Measurements from ENCODE around the gene RGL2. TPM values are rescaled to one million over a fixed set of nuclear protein-coding genes. Genes with fewer than 3 reads are reported as not detected.
A peak's percentile ranks its signal among the peaks of the same experiment; 100 is the strongest.
"Not testable (repeated sequence)": the region's sequence is repeated elsewhere in the genome, so short reads cannot be mapped to it uniquely, and the experiment has no call there.

RGL2 gene
- total RNA-seq, 4 donors from 2014 or later, result 53.7 to 83.0 (median 60.7) TPM

- Histone ChIP-seq H3K27ac (peak within 1 kb of the TSS; percentile 15 to 86 (median 82)), H3K9me3 (no peaks in the 10 kb centered on the region), H3K36me3 (peaks cover 0 to 75% of the 10 kb centered on the region in 2 donors), H3K4me3 (peak within 1 kb of the TSS; percentile 64 to 69), H3K4me1 (peaks cover 3 to 35% (median 14%) of the 10 kb centered on the region in 3 donors), H3K27me3 (no peaks in the 10 kb centered on the region)
- ATAC-seq, result peak; percentile 94
- 0% methylated on average over 10 to 13 of the region's 43 CpGs for WGBS, 2 donors (ENCODE audit: low coverage in 1 of 2)
- TF ChIP-seq CTCF (IDR thresholded peaks at IDR 0.05) (no peak), POLR2A (IDR thresholded peaks at IDR 0.05) (no peak), POLR2AphosphoS5 (IDR thresholded peaks at IDR 0.05) (peak; percentile 49), EP300 (IDR thresholded peaks at IDR 0.05) (no peak)
These were observed 9.6 kb downstream of the RGL2 start, which contains the start of the genes PFDN6 and WDR46 for GRCh38 chr6:33288921-33289783. Gene PFDN6 (plus strand): TSS chr6:33289601. CDS start chr6:33289857, 256 bp downstream. Gene WDR46 (minus strand): TSS chr6:33289239. CDS start chr6:33289170, 69 bp downstream.

GRCh38 chr6:33288141-33288920, 10.4 kb downstream of the RGL2 start:
- Histone ChIP-seq H3K27me3 (no peaks in the 10 kb centered on the region), H3K36me3 (peaks cover 0 to 75% of the 10 kb centered on the region in 2 donors), H3K9me3 (no peaks in the 10 kb centered on the region), H3K27ac (peak overlapping the region; percentile 3 to 86 (median 82)), H3K4me3 (peak overlapping the region; percentile 64 to 69), H3K4me1 (peaks cover 3 to 35% (median 14%) of the 10 kb centered on the region in 3 donors)
- WGBS, 2 donors (ENCODE audit: low coverage in 1 of 2), result 34 to 35% methylated on average over 4 to 7 of the region's 21 CpGs
- TF ChIP-seq POLR2A (IDR thresholded peaks at IDR 0.05) (no peak), POLR2AphosphoS5 (IDR thresholded peaks at IDR 0.05) (no peak), CTCF (IDR thresholded peaks at IDR 0.05) (no peak), EP300 (IDR thresholded peaks at IDR 0.05) (no peak)
- ATAC-seq, result peak; percentile 3

GRCh38 chr6:33286946-33287914, 11.5 kb downstream of the RGL2 start:
- 87 to 89% methylated on average over 12 to 14 of the region's 22 CpGs for WGBS, 2 donors (ENCODE audit: low coverage in 1 of 2)
- Histone ChIP-seq H3K36me3 (peaks cover 0 to 75% of the 10 kb centered on the region in 2 donors), H3K27ac (no peak overlapping the region), H3K27me3 (no peaks in the 10 kb centered on the region), H3K9me3 (no peaks in the 10 kb centered on the region), H3K4me3 (peak overlapping the region in 1 of 2 donors; percentile 69), H3K4me1 (peaks cover 3 to 35% (median 14%) of the 10 kb centered on the region in 3 donors)
- no peak for TF ChIP-seq EP300 (IDR thresholded peaks at IDR 0.05)
- TF ChIP-seq POLR2A (IDR thresholded peaks at IDR 0.05), result no peak
- ATAC-seq, result no peak

- H3K4me3 ChIP-seq, ATAC-seq, H3K27me3 ChIP-seq, H3K27ac ChIP-seq, H3K9me3 ChIP-seq: not testable (repeated sequence)
- peaks cover 3 to 24% (median 10%) of the 10 kb centered on the region in 3 donors for H3K4me1 ChIP-seq
- H3K36me3 ChIP-seq, result peaks cover 0 to 76% of the 10 kb centered on the region in 2 donors
- 83% methylated on average over 4 of the region's 4 CpGs; no CpG with 5 or more reads in 1 of the 2 donors for WGBS, 2 donors (ENCODE audit: low coverage in 1 of 2)
These were observed 13.5 kb downstream of the RGL2 start for GRCh38 chr6:33285214-33285613.

- H3K36me3 ChIP-seq, result peaks cover 0 to 80% of the 10 kb centered on the region in 2 donors
- H3K9me3 ChIP-seq, result no peaks in the 10 kb centered on the region
- H3K27ac ChIP-seq, result peak overlapping the region in 2 of 4 donors; percentile 12 to 17
- H3K4me1 ChIP-seq, result peaks cover 0 to 41% (median 20%) of the 10 kb centered on the region in 3 donors
- no CpG with 5 or more reads among the region's 6 CpGs for WGBS, 2 donors (ENCODE audit: low coverage in 1 of 2)
- no peak for ATAC-seq
- no peak overlapping the region for H3K4me3 ChIP-seq
- H3K27me3 ChIP-seq, result no peaks in the 10 kb centered on the region
- TF ChIP-seq EP300 (IDR thresholded peaks at IDR 0.05) (no peak), POLR2AphosphoS5 (IDR thresholded peaks at IDR 0.05) (no peak), CTCF (IDR thresholded peaks at IDR 0.05) (no peak), POLR2A (IDR thresholded peaks at IDR 0.05) (no peak)
These were observed 18.2 kb downstream of the RGL2 start for GRCh38 chr6:33280539-33280938.

All from gastroesophageal sphincter (tissue), 4 donors.